K562 (cell line): ENCODE data around the gene TAS1R3. TPM values are rescaled to one million over a fixed set of nuclear protein-coding genes. Genes with fewer than 3 reads are reported as not detected.
A peak's percentile ranks its signal among the peaks of the same experiment; 100 is the strongest.

Source experiments
- ASH1L ChIP-seq: fragments of 450-650 bp; IDR thresholded peaks from 2 replicates; pipeline ENCODE4 v1.6.1; 2018; ENCODE audit warnings: borderline replicate concordance, mild to moderate bottlenecking, low read depth; ENCODE audit not compliant: partially characterized antibody
- CEBPB ChIP-seq: fragments of 450-650 bp; IDR thresholded peaks from 2 replicates; pipeline ENCODE4 v1.6.1; 2016; ENCODE audit warnings: missing genetic modification characterization, missing compliant biosample characterization
- DIDO1 ChIP-seq: fragments of 450-650 bp; IDR thresholded peaks from 2 replicates; pipeline ENCODE4 v1.6.1; 2016; ENCODE audit warnings: low read depth, missing biosample characterization, missing genetic modification characterization
- GATAD2B ChIP-seq: fragments of 450-650 bp; IDR thresholded peaks from 2 replicates; pipeline ENCODE4 v1.6.1; 2017; ENCODE audit warnings: mild to moderate bottlenecking, borderline replicate concordance
- HDAC2 ChIP-seq: fragments of 450-650 bp; IDR thresholded peaks from 2 replicates; pipeline ENCODE4 v1.6.1; 2016; ENCODE audit warnings: mild to moderate bottlenecking
- HMGN3 ChIP-seq: IDR thresholded peaks from 2 replicates; pipeline ENCODE4 v1.6.1; 2011; ENCODE audit warnings: borderline replicate concordance, low read depth, mild to moderate bottlenecking, mixed read lengths, low read length; ENCODE audit not compliant: insufficient read length; ENCODE audit errors: extremely low read depth
- HNRNPL ChIP-seq: fragments of 200-400 bp; formaldehyde crosslinking; IDR thresholded peaks from 2 replicates; pipeline ENCODE4 v1.6.1; 2017; ENCODE audit warnings: low read depth, mild to moderate bottlenecking, low read length
- NFIX ChIP-seq: fragments of 250-450 bp; sonication (Bioruptor Pico); IDR thresholded peaks from 2 replicates; pipeline ENCODE4 v1.4.0; 2020; ENCODE audit warnings: low read depth, mild to moderate bottlenecking, moderate library complexity
- PHF21A ChIP-seq: fragments of 450-650 bp; IDR thresholded peaks from 2 replicates; pipeline ENCODE4 v1.6.1; 2017; ENCODE audit warnings: low read depth, borderline replicate concordance
- PHTF2 ChIP-seq: fragments of 250-450 bp; sonication (Bioruptor Pico); IDR thresholded peaks from 2 replicates; pipeline ENCODE4 v1.5.0; 2021; ENCODE audit warnings: mild to moderate bottlenecking
- SUPT5H ChIP-seq: fragments of 450-650 bp; IDR thresholded peaks from 2 replicates; pipeline ENCODE4 v1.6.1; 2016
- ZNF699 ChIP-seq: fragments of 250-450 bp; sonication (Bioruptor Pico); IDR thresholded peaks from 2 replicates; pipeline ENCODE4 v1.8.0; 2021; ENCODE audit warnings: mild to moderate bottlenecking, moderate library complexity; ENCODE audit not compliant: insufficient replicate concordance
- polyA plus RNA-seq, 8 experiments: library from polyadenylated mRNA; depleted of rRNA in 4 of 8; stranded (reverse) in 5 of 8; unstranded in 3 of 8; fragments of >200 nt; fragmentation: Nextera tagmentation in 2 of 8; fragmentation: Illumina TruSeq in 1 of 8; extraction: Ambion mirVana in 2 of 8; extraction: Trizol in 1 of 8; gene quantifications; 2 replicates each; pipeline versions ENCODE4 v1.2.1 to v1.2.3, GENCODE V29; 2011 to 2014; ENCODE audit warnings: inconsistent platforms in 1 of 8, missing spikeins in 1 of 8
- total RNA-seq, 7 experiments: library from RNA; depleted of rRNA in 6 of 7; stranded (reverse); fragments of >200 nt in 6 of 7; fragmentation: Illumina TruSeq in 2 of 7; extraction: Trizol in 2 of 7; gene quantifications; 2 replicates each; pipeline versions ENCODE4 v1.2.1 to v1.2.3, GENCODE V29; 2011 to 2021; ENCODE audit warnings: low replicate concordance in 1 of 7
- TF ChIP-seq, protein P1 (sequence below): sonication (generic); formaldehyde crosslinking; IDR thresholded peaks from 2 replicates; pipeline ENCODE4 v1.5.0; 2020; ENCODE audit warnings: missing genetic modification reagents
- TF ChIP-seq, protein P2 (sequence below): sonication (generic); formaldehyde crosslinking; IDR thresholded peaks from 2 replicates; pipeline ENCODE4 v1.8.0; 2022; ENCODE audit warnings: mild to moderate bottlenecking, low read depth, missing genetic modification reagents
- TF ChIP-seq, protein P3 (sequence below): fragments of 200-800 bp; sonication (Bioruptor generic); IDR thresholded peaks from 2 replicates; pipeline ENCODE4 v1.6.1; 2017; ENCODE audit warnings: missing genetic modification characterization, missing compliant biosample characterization
- TF ChIP-seq, protein P4 (sequence below), 2 experiments: fragments of 450-650 bp; IDR thresholded peaks; 2 replicates each; pipeline ENCODE4 v1.6.1; 2016
- TF ChIP-seq, protein P5 (sequence below): fragments of 450-650 bp; IDR thresholded peaks from 2 replicates; pipeline ENCODE4 v1.6.1; 2016
- TF ChIP-seq, protein P6 (sequence below): fragments of 250-450 bp; sonication (Bioruptor Pico); IDR thresholded peaks from 2 replicates; pipeline ENCODE4 v1.4.0; 2020; ENCODE audit warnings: mild to moderate bottlenecking, moderate library complexity, borderline replicate concordance

Gene TAS1R3
- total and polyA plus RNA-seq, 9 of the 15 experiments (the other 6 are each of a cell fraction or from before 2014, with no cell fraction given) = 0.07 to 0.13 TPM; not detected in 7

DNA sequence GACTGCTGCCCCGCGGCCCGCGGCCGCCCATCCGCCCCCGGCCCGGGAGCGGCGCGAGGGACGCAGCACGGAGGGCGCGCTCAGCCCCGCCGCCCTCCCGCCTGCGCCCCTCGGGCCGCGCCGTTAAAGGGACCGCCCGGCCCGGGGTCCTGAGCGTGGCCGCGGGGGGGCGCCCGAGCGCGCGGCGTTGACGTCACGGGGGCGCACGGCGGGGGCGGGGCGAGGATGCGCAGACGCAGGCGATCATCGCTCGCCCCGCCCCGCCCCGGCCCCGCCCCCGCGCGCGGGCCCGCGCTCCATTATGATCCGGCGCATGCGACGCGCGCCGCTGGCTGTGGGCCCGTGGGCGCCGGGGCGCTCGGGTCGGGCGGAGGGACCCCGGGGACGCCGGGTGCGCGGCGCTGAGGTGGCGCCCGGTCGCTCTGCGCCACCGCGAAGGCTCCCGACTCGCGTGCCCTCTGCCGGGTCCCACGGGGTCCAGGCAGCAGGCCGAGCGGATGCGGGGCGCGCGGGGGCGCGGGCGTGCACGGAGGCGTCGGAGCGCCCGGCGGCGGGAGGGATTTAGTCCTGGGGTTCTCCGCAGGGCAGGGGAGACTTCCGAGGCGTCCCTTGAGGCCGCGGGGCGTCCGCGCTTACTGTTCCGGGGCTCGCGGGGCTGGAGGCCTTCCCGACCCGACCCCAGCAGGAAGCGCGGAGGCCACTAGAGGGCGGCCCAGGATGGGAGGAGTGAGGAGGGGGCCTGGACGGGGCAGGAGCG lies 18.4 kb downstream of the TAS1R3 start, which contains the start of gene DVL1 (continued):
- TF ChIP-seq, protein P1, sequence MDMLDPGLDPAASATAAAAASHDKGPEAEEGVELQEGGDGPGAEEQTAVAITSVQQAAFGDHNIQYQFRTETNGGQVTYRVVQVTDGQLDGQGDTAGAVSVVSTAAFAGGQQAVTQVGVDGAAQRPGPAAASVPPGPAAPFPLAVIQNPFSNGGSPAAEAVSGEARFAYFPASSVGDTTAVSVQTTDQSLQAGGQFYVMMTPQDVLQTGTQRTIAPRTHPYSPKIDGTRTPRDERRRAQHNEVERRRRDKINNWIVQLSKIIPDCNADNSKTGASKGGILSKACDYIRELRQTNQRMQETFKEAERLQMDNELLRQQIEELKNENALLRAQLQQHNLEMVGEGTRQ (CRISPR knock-in tag) = no peak
- TF ChIP-seq DIDO1 (tag) (no peak), HNRNPL (no peak), NFIX (no peak), HDAC2 (no peak), GATAD2B (peak; percentile 97), CEBPB (no peak), PHTF2 (CRISPR knock-in tag) (no peak), ASH1L (no peak), ZNF699 (CRISPR knock-in tag) (no peak), HMGN3 (no peak), SUPT5H (no peak), PHF21A (no peak)
- TF ChIP-seq, protein P2, sequence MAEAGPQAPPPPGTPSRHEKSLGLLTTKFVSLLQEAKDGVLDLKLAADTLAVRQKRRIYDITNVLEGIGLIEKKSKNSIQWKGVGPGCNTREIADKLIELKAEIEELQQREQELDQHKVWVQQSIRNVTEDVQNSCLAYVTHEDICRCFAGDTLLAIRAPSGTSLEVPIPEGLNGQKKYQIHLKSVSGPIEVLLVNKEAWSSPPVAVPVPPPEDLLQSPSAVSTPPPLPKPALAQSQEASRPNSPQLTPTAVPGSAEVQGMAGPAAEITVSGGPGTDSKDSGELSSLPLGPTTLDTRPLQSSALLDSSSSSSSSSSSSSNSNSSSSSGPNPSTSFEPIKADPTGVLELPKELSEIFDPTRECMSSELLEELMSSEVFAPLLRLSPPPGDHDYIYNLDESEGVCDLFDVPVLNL (CRISPR knock-in tag) = no peak
- TF ChIP-seq, protein P3, sequence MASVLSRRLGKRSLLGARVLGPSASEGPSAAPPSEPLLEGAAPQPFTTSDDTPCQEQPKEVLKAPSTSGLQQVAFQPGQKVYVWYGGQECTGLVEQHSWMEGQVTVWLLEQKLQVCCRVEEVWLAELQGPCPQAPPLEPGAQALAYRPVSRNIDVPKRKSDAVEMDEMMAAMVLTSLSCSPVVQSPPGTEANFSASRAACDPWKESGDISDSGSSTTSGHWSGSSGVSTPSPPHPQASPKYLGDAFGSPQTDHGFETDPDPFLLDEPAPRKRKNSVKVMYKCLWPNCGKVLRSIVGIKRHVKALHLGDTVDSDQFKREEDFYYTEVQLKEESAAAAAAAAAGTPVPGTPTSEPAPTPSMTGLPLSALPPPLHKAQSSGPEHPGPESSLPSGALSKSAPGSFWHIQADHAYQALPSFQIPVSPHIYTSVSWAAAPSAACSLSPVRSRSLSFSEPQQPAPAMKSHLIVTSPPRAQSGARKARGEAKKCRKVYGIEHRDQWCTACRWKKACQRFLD = no peak; the same call in 1 of the 2 replicates
- TF ChIP-seq, protein P4, sequence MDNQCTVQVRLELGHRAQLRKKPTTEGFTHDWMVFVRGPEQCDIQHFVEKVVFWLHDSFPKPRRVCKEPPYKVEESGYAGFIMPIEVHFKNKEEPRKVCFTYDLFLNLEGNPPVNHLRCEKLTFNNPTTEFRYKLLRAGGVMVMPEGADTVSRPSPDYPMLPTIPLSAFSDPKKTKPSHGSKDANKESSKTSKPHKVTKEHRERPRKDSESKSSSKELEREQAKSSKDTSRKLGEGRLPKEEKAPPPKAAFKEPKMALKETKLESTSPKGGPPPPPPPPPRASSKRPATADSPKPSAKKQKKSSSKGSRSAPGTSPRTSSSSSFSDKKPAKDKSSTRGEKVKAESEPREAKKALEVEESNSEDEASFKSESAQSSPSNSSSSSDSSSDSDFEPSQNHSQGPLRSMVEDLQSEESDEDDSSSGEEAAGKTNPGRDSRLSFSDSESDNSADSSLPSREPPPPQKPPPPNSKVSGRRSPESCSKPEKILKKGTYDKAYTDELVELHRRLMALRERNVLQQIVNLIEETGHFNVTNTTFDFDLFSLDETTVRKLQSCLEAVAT (IDR thresholded peaks at IDR 0.05) = no peak
- TF ChIP-seq, protein P5, sequence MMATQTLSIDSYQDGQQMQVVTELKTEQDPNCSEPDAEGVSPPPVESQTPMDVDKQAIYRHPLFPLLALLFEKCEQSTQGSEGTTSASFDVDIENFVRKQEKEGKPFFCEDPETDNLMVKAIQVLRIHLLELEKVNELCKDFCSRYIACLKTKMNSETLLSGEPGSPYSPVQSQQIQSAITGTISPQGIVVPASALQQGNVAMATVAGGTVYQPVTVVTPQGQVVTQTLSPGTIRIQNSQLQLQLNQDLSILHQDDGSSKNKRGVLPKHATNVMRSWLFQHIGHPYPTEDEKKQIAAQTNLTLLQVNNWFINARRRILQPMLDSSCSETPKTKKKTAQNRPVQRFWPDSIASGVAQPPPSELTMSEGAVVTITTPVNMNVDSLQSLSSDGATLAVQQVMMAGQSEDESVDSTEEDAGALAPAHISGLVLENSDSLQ = no peak
- TF ChIP-seq, protein P6, sequence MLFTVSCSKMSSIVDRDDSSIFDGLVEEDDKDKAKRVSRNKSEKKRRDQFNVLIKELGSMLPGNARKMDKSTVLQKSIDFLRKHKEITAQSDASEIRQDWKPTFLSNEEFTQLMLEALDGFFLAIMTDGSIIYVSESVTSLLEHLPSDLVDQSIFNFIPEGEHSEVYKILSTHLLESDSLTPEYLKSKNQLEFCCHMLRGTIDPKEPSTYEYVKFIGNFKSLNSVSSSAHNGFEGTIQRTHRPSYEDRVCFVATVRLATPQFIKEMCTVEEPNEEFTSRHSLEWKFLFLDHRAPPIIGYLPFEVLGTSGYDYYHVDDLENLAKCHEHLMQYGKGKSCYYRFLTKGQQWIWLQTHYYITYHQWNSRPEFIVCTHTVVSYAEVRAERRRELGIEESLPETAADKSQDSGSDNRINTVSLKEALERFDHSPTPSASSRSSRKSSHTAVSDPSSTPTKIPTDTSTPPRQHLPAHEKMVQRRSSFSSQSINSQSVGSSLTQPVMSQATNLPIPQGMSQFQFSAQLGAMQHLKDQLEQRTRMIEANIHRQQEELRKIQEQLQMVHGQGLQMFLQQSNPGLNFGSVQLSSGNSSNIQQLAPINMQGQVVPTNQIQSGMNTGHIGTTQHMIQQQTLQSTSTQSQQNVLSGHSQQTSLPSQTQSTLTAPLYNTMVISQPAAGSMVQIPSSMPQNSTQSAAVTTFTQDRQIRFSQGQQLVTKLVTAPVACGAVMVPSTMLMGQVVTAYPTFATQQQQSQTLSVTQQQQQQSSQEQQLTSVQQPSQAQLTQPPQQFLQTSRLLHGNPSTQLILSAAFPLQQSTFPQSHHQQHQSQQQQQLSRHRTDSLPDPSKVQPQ = no peak
